H9 (cell line): ENCODE results near the gene SP2. TPM values are rescaled to one million over a fixed set of nuclear protein-coding genes. Genes with fewer than 3 reads are reported as not detected.

ENCODE experiments used
- DNase-seq: peaks from one replicate; pipeline ENCODE4 v3.0.0-alpha.2; 2017
- H2AFZ ChIP-seq: one replicate; pipeline ENCODE4 v1.6.1; 2013; ENCODE audit warnings: mild to moderate bottlenecking, low read length, control low read depth, moderate library complexity
- H2AK5ac ChIP-seq: 2 replicates; pipeline ENCODE4 v1.6.1; 2013; ENCODE audit warnings: low read length, control low read depth, mixed read lengths; ENCODE audit not compliant: insufficient read length
- H2BK120ac ChIP-seq: one replicate; pipeline ENCODE4 v1.6.1; 2013; ENCODE audit warnings: low read depth, mild to moderate bottlenecking, low read length, control low read depth, inconsistent platforms; ENCODE audit not compliant: poor library complexity, severe bottlenecking
- H2BK12ac ChIP-seq: 2 replicates; pipeline ENCODE4 v1.6.1; 2013; ENCODE audit warnings: low read length, control low read depth, mixed read lengths, low read depth; ENCODE audit not compliant: insufficient read length
- H2BK15ac ChIP-seq: 2 replicates; pipeline ENCODE4 v1.6.1; 2013; ENCODE audit warnings: low read depth, low read length, control low read depth
- H2BK20ac ChIP-seq: one replicate; pipeline ENCODE4 v1.6.1; 2013; ENCODE audit warnings: low read depth, mild to moderate bottlenecking, low read length, control low read depth, inconsistent platforms; ENCODE audit not compliant: poor library complexity, severe bottlenecking
- H2BK5ac ChIP-seq: 2 replicates; pipeline ENCODE4 v1.6.1; 2013; ENCODE audit warnings: low read length, control low read depth, mixed read lengths; ENCODE audit not compliant: insufficient read length
- H3K14ac ChIP-seq: 2 replicates; pipeline ENCODE4 v1.6.1; 2013; ENCODE audit warnings: low read length, control low read depth; ENCODE audit not compliant: insufficient read depth
- H3K18ac ChIP-seq: 2 replicates; pipeline ENCODE4 v1.6.1; 2013; ENCODE audit warnings: low read depth, mild to moderate bottlenecking, mixed read lengths, low read length, control low read depth; ENCODE audit not compliant: insufficient read length
- H3K23ac ChIP-seq: 2 replicates; pipeline ENCODE4 v1.6.1; 2013; ENCODE audit warnings: low read length, control low read depth, mixed read lengths, low read depth; ENCODE audit not compliant: insufficient read length
- H3K23me2 ChIP-seq: 2 replicates; pipeline ENCODE4 v1.6.1; 2013; ENCODE audit warnings: low read depth, mild to moderate bottlenecking, mixed read lengths, low read length, control low read depth; ENCODE audit not compliant: insufficient read length, poor library complexity, severe bottlenecking
- H3K27ac ChIP-seq: 2 replicates; pipeline ENCODE4 v1.5.1; 2013; ENCODE audit warnings: low read length, control low read depth, mixed read lengths, low read depth; ENCODE audit not compliant: insufficient read length
- H3K27me3 ChIP-seq: 2 replicates; pipeline ENCODE4 v1.6.1; 2013; ENCODE audit warnings: low read length, control low read depth, inconsistent platforms; ENCODE audit not compliant: insufficient read depth
- H3K4ac ChIP-seq: 2 replicates; pipeline ENCODE4 v1.6.1; 2013; ENCODE audit warnings: low read depth, mild to moderate bottlenecking, control low read depth, inconsistent platforms, low read length, moderate library complexity
- H3K4me1 ChIP-seq: 2 replicates; pipeline ENCODE4 v1.6.1; 2013; ENCODE audit warnings: low read length, control low read depth, inconsistent platforms; ENCODE audit not compliant: insufficient read depth
- H3K4me2 ChIP-seq: 2 replicates; pipeline ENCODE4 v1.6.1; 2013; ENCODE audit warnings: low read length, control low read depth, mixed read lengths; ENCODE audit not compliant: insufficient read length, insufficient read depth
- H3K56ac ChIP-seq: 2 replicates; pipeline ENCODE4 v1.6.1; 2013; ENCODE audit warnings: low read depth, mild to moderate bottlenecking, mixed read lengths, low read length, control low read depth; ENCODE audit not compliant: insufficient read length
- H3K79me1 ChIP-seq: 2 replicates; pipeline ENCODE4 v1.6.1; 2013; ENCODE audit warnings: low read depth, mild to moderate bottlenecking, moderate library complexity, low read length, control low read depth, inconsistent platforms; ENCODE audit not compliant: insufficient read depth, poor library complexity, severe bottlenecking
- H3K79me2 ChIP-seq: 2 replicates; pipeline ENCODE4 v1.6.1; 2013; ENCODE audit warnings: low read length, control low read depth, inconsistent platforms; ENCODE audit not compliant: insufficient read depth
- H3K9ac ChIP-seq: 2 replicates; pipeline ENCODE4 v1.6.1; 2013; ENCODE audit warnings: low read length, control low read depth, mixed read lengths; ENCODE audit not compliant: insufficient read length; ENCODE audit errors: extremely low read depth
- H3K9me3 ChIP-seq: one replicate; pipeline ENCODE4 v1.6.1; 2013; ENCODE audit warnings: low read depth, low read length, inconsistent platforms; ENCODE audit not compliant: control insufficient read depth
- H3T11ph ChIP-seq: one replicate; pipeline ENCODE4 v1.6.1; 2013; ENCODE audit warnings: mild to moderate bottlenecking, low read length, control low read depth, inconsistent platforms
- H4K20me1 ChIP-seq: one replicate; pipeline ENCODE4 v1.6.1; 2013; ENCODE audit not compliant: control insufficient read depth, insufficient read length, insufficient read depth
- H4K5ac ChIP-seq: 2 replicates; pipeline ENCODE4 v1.6.1; 2013; ENCODE audit warnings: low read depth, mild to moderate bottlenecking, mixed read lengths, low read length, control low read depth; ENCODE audit not compliant: insufficient read length
- H4K8ac ChIP-seq: replicated peaks from 2 replicates; pipeline ENCODE4 v1.6.1; 2013; ENCODE audit warnings: low read length, control low read depth, mixed read lengths, low read depth; ENCODE audit not compliant: insufficient read length
- H4K91ac ChIP-seq: 2 replicates; pipeline ENCODE4 v1.6.1; 2013; ENCODE audit warnings: low read depth, mild to moderate bottlenecking, moderate library complexity, mixed read lengths, low read length, control low read depth; ENCODE audit not compliant: insufficient read length
- H3K27ac Mint-ChIP-seq, 3 experiments: 2 replicates in 2 of 3; 3 replicates in 1 of 3; pipeline ENCODE4 v1.8.0; 2020 to 2021; ENCODE audit warnings: mixed read lengths in 3 of 3, mild to moderate bottlenecking in 1 of 3, moderate library complexity in 1 of 3
- H3K27me3 Mint-ChIP-seq: 2 replicates; pipeline ENCODE4 v1.8.0; 2021; ENCODE audit warnings: low read depth, mild to moderate bottlenecking, moderate library complexity, mixed read lengths
- H3K36me3 Mint-ChIP-seq, 3 experiments: 2 replicates in 2 of 3; 3 replicates in 1 of 3; pipeline ENCODE4 v1.8.0; 2020 to 2021; ENCODE audit warnings: low read depth in 3 of 3, mixed read lengths in 3 of 3; ENCODE audit not compliant: insufficient read depth in 1 of 3
- H3K4me1 Mint-ChIP-seq, 2 experiments: 2 replicates each; pipeline ENCODE4 v1.8.0; 2020; ENCODE audit warnings: mixed read lengths in 2 of 2
- H3K4me3 Mint-ChIP-seq, 2 experiments: 2 replicates in 1 of 2; 3 replicates in 1 of 2; pipeline ENCODE4 v1.8.0; 2020 to 2021; ENCODE audit warnings: mild to moderate bottlenecking in 2 of 2, mixed read lengths in 2 of 2, moderate library complexity in 1 of 2
- H3K9me3 Mint-ChIP-seq, 2 experiments: 2 replicates in 1 of 2; 3 replicates in 1 of 2; pipeline ENCODE4 v1.8.0; 2020; ENCODE audit warnings: mild to moderate bottlenecking in 2 of 2, mixed read lengths in 2 of 2, moderate library complexity in 1 of 2
- WGBS: extraction: QIAGEN DNeasy Blood & Tissue Kit; methylation state at CpG from one replicate; pipeline ENCODE4 v1.1.7; 2013; ENCODE audit warnings: missing lambda C conversion rate, low lambda C conversion rate, mixed read lengths; ENCODE audit not compliant: insufficient read length; ENCODE audit errors: extremely low coverage; 5-methylcytosine and 5-hydroxymethylcytosine counted together
- total RNA-seq: library from RNA; stranded (reverse); gene quantifications from 2 replicates; pipeline ENCODE4 v1.2.1, GENCODE V29; 2021
- TF ChIP-seq, protein P1 (sequence below): fragments of 200-600 bp; sonication (generic); conservative IDR thresholded peaks from 3 replicates; pipeline ENCODE4 v1.8.0; 2021; ENCODE audit warnings: antibody characterized with exemption, mild to moderate bottlenecking

Gene SP2
- total RNA-seq, 1 experiment from 2014 or later: 19.3 TPM

DNA sequence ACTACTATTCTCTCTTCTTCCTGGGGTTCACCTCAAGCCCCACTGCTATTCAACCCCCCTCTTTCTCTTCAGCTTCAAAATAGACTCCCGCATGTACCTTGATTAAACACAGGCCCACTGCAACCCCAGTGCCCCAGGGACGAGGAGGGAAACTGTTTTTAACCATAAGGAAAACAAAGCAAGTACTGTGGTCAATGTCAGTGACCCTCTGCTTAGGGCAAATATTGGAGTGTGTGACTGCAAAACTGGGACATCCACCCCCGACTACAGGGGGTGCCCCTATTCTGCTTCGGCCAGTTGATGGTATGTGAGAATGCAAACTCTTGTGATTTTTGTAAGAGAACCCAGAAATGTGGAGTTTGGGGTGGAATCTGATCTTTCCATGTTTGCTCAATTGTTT is 35.8 kb downstream of the SP2 start:
- Histone ChIP-seq H4K8ac (no peak overlapping the region), H3K27ac (no peak overlapping the region), H3K4me1 (no peaks in the 10 kb centered on the region), H3K23ac (no peak overlapping the region), H2AFZ (no peak overlapping the region), H3K79me2 (no peaks in the 10 kb centered on the region), H4K5ac (no peak overlapping the region), H3K4ac (no peak overlapping the region), H2BK20ac (no peak overlapping the region), H4K20me1 (no peaks in the 10 kb centered on the region), H2BK15ac (no peak overlapping the region), H3T11ph (no peak overlapping the region), H3K14ac (no peak overlapping the region), H3K23me2 (no peaks in the 10 kb centered on the region), H2BK120ac (no peak overlapping the region), H3K18ac (no peak overlapping the region), H3K27me3 (no peaks in the 10 kb centered on the region), H2AK5ac (no peak overlapping the region), H2BK5ac (no peak overlapping the region), H3K9me3 (no peaks in the 10 kb centered on the region), H3K56ac (no peak overlapping the region), H3K4me2 (no peak overlapping the region), H2BK12ac (no peak overlapping the region), H4K91ac (no peak overlapping the region), H3K9ac (no peak overlapping the region), H3K79me1 (no peaks in the 10 kb centered on the region)
- Mint-ChIP-seq H3K4me1 (no peaks in the 10 kb centered on the region), H3K4me3 (no peak overlapping the region), H3K36me3 (peaks cover 6 to 20% (median 17%) of the 10 kb centered on the region in 3 experiments; a peak in 6 of 7 replicates), H3K27me3 (peaks cover 4% of the 10 kb centered on the region; the same call in 1 of the 2 replicates), H3K27ac (peak overlapping the region in 1 of 3 experiments; percentile 10; a peak in 2 of 7 replicates), H3K9me3 (no peaks in the 10 kb centered on the region; a peak in 1 of 5 replicates)
- no peak for DNase-seq
- no CpG with 5 or more reads among the region's 4 CpGs for WGBS
- TF ChIP-seq, protein P1, sequence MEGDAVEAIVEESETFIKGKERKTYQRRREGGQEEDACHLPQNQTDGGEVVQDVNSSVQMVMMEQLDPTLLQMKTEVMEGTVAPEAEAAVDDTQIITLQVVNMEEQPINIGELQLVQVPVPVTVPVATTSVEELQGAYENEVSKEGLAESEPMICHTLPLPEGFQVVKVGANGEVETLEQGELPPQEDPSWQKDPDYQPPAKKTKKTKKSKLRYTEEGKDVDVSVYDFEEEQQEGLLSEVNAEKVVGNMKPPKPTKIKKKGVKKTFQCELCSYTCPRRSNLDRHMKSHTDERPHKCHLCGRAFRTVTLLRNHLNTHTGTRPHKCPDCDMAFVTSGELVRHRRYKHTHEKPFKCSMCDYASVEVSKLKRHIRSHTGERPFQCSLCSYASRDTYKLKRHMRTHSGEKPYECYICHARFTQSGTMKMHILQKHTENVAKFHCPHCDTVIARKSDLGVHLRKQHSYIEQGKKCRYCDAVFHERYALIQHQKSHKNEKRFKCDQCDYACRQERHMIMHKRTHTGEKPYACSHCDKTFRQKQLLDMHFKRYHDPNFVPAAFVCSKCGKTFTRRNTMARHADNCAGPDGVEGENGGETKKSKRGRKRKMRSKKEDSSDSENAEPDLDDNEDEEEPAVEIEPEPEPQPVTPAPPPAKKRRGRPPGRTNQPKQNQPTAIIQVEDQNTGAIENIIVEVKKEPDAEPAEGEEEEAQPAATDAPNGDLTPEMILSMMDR: no peak
